Measurements from ENCODE around the gene FGFR2. TPM values are rescaled to one million over a fixed set of nuclear protein-coding genes. Genes with fewer than 3 reads are reported as not detected.

The FGFR2 gene
- total RNA-seq, 2 donors from 2014 or later, result 56.0 to 78.1 TPM

DNA sequence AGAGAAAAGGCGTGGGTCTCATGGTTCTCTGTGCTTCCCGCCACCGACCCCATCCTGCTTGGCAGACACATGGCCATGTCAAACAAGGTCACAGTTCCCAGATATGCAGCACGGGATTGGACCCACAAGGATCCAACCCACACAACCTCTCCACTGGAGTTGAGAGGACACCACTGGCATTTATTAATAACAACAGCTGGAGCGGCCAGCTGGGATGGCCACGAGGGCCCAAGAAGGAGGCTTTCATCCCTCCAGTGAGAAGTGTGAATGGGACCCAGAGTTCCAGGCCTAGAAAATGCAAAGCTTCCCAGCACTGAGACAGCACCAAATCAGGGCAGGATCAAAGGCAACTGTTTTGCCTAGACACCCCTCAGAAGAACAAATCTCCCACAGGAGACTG lies 31.5 kb downstream of the FGFR2 start:
- intact Hi-C loops (cut with DNase I), result no loop called here
- no peak for TF ChIP-seq POLR2A (IDR thresholded peaks at IDR 0.05)
- TF ChIP-seq, protein P1, sequence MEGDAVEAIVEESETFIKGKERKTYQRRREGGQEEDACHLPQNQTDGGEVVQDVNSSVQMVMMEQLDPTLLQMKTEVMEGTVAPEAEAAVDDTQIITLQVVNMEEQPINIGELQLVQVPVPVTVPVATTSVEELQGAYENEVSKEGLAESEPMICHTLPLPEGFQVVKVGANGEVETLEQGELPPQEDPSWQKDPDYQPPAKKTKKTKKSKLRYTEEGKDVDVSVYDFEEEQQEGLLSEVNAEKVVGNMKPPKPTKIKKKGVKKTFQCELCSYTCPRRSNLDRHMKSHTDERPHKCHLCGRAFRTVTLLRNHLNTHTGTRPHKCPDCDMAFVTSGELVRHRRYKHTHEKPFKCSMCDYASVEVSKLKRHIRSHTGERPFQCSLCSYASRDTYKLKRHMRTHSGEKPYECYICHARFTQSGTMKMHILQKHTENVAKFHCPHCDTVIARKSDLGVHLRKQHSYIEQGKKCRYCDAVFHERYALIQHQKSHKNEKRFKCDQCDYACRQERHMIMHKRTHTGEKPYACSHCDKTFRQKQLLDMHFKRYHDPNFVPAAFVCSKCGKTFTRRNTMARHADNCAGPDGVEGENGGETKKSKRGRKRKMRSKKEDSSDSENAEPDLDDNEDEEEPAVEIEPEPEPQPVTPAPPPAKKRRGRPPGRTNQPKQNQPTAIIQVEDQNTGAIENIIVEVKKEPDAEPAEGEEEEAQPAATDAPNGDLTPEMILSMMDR (IDR thresholded peaks at IDR 0.05), result no peak
- 67 to 79% methylated on average over 6 of the region's 6 CpGs for WGBS, 2 donors
- no peak overlapping the region for H3K4me3 ChIP-seq
- ATAC-seq (no peak), DNase-seq (no peak)
- no peaks in the 10 kb centered on the region for H3K27me3 ChIP-seq
- H3K36me3 ChIP-seq (replicated peaks in 1 of 2; ENCODE audit: insufficient read depth in 1 of 2, low read depth in 2 of 2), result no peaks in the 10 kb centered on the region
- no peak overlapping the region for H3K27ac ChIP-seq
- H3K4me1 ChIP-seq, result peaks cover 8% of the 10 kb centered on the region
- no peaks in the 10 kb centered on the region for H3K9me3 ChIP-seq

DNA sequence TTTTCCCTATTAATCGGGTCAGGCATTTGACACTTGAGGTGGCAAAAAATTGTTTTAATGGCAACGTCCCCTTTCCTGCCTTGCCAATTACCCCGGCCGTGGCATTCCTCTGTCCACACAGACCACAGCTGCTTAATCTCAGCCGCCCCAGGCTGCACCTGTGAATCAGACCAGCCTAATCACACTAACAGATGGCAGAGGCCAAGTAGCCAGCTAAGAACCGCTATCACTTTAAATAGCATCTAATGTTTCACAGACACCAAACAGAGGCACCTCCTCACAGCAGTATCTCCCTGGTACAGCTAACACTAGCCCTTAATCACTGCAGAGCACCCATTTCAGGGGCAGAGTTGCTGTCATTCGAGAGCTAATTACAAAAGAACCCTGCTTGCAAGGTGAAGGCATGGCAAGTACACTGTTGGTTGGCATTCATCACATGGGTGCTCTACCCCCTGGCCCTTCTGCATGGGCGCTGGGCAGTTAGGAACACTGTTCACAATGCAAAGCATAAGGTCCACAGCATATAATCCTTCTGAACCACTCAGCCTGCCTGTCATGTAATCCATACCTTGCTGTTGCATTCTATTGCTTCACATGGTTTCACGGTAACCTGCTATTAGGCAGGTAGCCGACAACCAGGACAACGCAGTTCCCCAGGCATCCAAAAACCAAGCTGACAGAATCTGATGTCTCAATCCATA lies 38.8 kb downstream of the FGFR2 start:
- TF ChIP-seq, protein P1 (IDR thresholded peaks at IDR 0.05), result no peak
- no peaks in the 10 kb centered on the region for H3K9me3 ChIP-seq
- ATAC-seq, result no peak
- peak in 1 of 4 donors; percentile 20 for DNase-seq
- H3K4me3 ChIP-seq, result no peak overlapping the region
- no peaks in the 10 kb centered on the region for H3K27me3 ChIP-seq
- H3K36me3 ChIP-seq (replicated peaks in 1 of 2; ENCODE audit: insufficient read depth in 1 of 2, low read depth in 2 of 2), result no peaks in the 10 kb centered on the region
- peaks cover 14% of the 10 kb centered on the region for H3K4me1 ChIP-seq
- H3K27ac ChIP-seq, result peak overlapping the region in 1 of 4 donors; percentile 5
- intact Hi-C loops (cut with DNase I), result no loop called here
- WGBS, 2 donors, result 48% methylated on average over 11 of the region's 11 CpGs

DNA sequence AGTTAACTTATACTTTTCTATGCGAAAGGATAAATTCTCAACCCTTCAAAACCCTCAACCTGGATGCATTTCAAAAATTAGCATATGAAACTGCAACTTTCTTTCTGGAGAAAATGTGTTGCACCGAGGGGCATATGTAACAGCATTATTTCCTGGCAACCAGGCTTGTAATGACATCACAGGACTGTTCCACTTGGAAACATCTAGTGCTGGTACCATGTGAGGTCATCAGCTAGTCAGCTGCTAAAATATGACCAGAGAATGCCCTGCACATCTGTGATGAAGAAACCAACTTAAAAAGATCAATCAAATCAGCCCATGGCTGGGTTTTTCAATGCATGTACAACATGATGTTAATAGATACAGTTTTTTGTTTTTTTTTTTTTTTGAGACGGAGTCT lies 40.0 kb downstream of the FGFR2 start:
- 66 to 67% methylated on average over 3 of the region's 3 CpGs for WGBS, 2 donors
- Histone ChIP-seq H3K9me3 (no peaks in the 10 kb centered on the region), H3K4me1 (peaks cover 19% of the 10 kb centered on the region), H3K4me3 (no peak overlapping the region), H3K27ac (no peak overlapping the region), H3K27me3 (no peaks in the 10 kb centered on the region), H3K36me3 (replicated peaks in 1 of 2; ENCODE audit: insufficient read depth in 1 of 2, low read depth in 2 of 2) (no peaks in the 10 kb centered on the region)
- no peak for TF ChIP-seq POLR2A (IDR thresholded peaks at IDR 0.05)
- TF ChIP-seq, protein P1 (IDR thresholded peaks at IDR 0.05), result no peak
- DNase-seq (no peak), ATAC-seq (no peak)
- intact Hi-C loops (cut with DNase I), result no loop called here

DNA sequence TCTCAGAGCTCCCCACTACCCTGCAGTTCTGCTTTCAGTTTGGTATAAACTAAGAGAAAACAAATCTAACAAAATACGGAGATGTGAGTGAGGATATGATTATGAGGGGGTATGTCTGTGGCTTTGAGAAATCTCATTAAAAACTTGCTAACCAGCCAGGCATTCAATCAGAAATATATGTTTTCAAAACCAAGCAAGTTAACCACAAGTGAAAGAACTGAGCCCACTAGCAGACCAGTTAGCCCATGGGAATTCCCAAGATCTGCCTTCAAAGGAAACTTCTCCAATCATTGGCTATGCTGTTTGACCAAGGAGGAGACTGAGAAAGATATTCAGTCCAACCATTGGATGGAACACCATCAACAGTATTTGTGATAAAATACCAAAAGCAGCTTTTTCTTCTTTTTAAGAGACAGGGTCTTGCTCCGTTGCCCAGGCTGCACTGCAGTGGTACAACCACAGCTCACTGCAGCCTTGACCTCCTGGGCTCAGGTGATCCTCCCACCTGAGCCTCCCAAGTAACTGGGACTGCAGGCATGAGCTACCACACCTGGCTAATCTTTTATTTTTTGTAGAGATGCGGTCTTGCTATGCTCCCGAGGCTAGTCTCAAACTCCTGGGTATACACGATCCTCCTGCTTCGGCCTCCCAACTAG lies 41.2 kb downstream of the FGFR2 start:
- 87 to 89% methylated on average over 6 of the region's 6 CpGs for WGBS, 2 donors
- Histone ChIP-seq H3K27me3 (no peaks in the 10 kb centered on the region), H3K36me3 (replicated peaks in 1 of 2; ENCODE audit: insufficient read depth in 1 of 2, low read depth in 2 of 2) (no peaks in the 10 kb centered on the region), H3K4me3 (no peak overlapping the region), H3K27ac (peak overlapping the region in 1 of 4 donors; percentile 14), H3K9me3 (no peaks in the 10 kb centered on the region), H3K4me1 (peaks cover 29% of the 10 kb centered on the region)
- DNase-seq, result no peak
- TF ChIP-seq, protein P1 (IDR thresholded peaks at IDR 0.05), result no peak
- TF ChIP-seq POLR2A (IDR thresholded peaks at IDR 0.05), result no peak
- ATAC-seq, result no peak
- intact Hi-C loops (cut with DNase I), result no loop called here
